OCI-M2 (cell line): Measurements from ENCODE around the gene PRSS53.
A peak's percentile ranks its signal among the peaks of the same experiment; 100 is the strongest.

Source experiments
- DNase-seq: peaks from one replicate; lab custom pipeline; 2025; ENCODE audit not compliant: unreplicated experiment; lab: John Stamatoyannopoulos, UW

Gene PRSS53

DNA sequence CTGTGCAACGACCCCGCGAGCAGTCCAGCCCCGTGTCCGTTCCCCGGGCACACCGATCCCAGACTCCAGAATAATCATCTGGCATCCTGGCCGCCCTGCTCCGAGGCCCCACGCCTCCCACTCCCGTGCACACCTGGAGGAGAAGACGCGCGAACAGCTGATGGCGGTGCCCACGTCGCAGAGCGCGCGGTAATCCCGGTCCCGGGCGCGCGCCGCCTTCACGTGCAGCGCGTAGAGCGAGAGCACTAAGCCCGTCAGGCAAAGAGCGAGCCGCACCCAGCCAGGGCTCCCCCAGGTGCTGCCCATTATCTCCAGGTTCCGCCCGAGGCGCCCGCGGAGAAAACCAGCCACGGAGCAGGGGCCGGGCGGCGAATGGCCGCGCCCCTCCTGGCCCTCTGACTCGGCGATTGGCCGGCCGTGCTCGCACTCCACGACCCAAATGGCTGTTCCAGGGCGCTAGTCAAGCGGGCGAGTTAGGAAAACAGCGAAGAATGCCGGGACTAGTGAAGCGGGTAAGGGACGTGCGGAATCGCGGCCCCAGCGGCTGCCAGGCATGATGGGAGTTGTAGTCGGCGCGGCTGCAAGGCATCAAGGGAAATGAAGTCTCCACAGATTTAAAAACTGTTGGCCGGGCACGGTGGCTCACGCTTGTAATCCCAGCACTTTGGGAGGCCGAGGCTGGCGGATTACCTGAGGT lies 5.8 kb upstream of the PRSS53 start, which contains the start of gene VKORC1:
Gene VKORC1 (minus strand): TSS at position 374 of the 697 bp plus-strand sequence. CDS start 68 bp downstream, at position 306.
- peak; percentile 65 for DNase-seq

DNA sequence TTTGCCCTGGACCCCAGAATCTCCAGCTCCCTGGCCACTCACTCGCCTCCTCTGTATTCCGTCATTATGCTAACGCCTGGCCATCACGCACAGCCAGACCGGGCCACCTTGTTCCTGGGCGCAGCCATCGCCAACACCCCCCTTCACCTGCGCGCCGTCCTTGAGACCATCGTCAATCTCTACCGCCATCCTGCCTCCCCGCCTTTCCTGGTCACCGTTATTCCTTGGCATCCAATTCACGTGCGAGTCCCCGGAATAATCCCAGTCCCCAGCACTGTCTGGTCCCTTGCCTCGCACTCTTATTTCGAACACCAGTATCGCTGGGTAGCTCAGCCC lies 5.3 kb upstream of the PRSS53 start:
- no peak for DNase-seq

DNA sequence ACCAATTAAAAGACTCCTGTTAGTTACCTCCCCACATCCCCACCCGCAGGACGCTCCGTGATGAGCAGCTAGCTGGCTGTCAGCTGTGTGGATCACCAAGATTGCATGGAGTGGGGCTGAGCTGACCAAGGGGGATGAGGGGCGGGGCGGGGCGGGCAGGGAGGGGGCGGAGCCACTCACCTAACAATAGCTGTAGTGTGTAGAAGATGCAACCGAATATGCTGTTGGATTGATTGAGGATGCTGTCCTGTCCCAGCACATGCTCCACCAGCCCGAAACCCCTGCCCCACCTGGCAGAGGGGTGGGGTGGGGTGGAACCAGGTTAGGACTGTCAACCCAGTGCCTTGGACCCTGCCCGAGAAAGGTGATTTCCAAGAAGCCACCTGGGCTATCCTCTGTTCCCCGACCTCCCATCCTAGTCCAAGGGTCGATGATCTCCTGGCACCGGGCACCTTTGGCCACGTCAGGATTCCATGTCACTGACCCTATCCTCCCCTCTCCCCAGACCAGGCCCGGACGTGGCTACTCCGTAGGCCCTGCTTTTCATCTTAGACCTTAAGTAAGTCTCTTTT lies 4.5 kb upstream of the PRSS53 start:
- no peak for DNase-seq

DNA sequence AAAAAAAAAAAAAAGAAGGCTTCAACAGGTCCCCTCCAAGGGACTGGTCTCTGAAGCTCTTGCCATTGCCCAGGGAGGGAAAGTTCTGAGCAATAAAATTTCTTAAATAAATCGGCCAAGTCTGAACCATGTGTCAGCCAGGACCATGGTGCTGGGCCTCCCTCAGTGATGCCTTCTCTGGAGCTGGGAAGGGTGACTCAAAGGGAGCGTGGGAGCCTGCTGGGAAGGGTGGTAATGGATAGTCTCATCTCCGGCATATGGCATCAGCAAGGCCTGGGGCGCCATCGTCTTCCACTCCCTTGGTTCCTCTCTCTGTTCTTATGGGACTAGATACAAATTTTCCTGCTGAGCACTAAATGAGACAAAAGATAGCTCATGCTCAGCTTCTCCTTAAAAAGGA lies 3.6 kb upstream of the PRSS53 start:
- DNase-seq = no peak

DNA sequence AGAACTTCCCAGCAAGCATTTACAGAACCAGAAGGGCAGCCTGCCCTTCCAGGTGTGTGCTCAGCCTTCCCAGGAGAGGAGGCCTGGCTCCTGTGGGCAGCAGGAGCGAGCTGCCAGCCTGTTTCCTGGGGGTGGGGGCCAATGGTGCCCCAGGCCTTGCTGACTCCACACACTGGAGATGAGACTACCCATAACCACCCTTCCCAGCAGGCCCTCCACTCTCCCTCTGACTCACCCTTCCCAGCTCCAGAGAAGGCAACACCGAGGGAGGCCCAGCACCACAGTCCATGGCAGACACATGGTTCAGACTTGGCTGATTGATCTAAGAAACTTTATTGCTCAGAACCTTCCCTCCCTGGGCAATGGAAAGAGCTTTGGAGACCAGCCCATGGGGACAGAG lies 1.8 kb upstream of the PRSS53 start:
- no peak for DNase-seq

DNA sequence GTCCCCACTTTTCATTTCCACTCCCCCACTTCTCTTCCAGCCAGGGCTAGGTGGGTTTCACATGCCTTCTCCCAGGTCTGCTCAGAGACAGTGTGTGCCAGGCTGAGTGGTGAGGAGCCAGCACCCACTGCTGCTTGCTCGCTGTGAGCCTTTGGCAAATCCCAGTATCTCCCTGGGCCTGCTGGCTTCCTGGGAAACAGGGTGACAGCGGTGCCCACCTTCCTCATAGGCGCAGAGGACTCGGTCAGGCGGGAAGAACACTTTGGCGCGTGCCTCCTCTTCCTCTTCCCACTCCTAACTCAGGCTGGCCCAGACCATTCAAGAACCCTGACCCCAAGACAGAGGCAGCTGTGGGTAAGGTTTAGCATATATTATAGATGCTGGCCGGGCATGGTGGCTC lies 456 bp upstream of the PRSS53 start:
- no peak for DNase-seq

DNA sequence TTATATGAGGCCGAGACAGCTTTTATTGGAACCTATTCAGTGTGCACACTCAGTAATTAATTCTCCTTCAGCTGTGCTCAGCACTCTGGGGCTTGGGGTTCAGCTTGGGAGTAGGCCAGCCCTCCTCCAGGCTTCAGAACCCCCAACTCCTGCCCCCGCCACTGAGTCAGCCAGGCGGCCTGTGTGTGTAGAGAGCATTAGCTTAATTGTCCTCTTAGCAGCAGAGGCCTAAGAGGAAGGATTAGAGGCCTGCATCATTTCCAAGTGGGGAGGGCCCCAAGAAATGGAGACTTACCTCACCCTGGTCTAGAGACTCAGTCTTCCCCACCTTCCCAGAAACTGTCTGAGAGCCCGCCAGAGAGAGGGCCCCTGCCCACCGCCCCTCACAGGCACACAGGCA lies 772 bp downstream of the PRSS53 start:
- DNase-seq = no peak

DNA sequence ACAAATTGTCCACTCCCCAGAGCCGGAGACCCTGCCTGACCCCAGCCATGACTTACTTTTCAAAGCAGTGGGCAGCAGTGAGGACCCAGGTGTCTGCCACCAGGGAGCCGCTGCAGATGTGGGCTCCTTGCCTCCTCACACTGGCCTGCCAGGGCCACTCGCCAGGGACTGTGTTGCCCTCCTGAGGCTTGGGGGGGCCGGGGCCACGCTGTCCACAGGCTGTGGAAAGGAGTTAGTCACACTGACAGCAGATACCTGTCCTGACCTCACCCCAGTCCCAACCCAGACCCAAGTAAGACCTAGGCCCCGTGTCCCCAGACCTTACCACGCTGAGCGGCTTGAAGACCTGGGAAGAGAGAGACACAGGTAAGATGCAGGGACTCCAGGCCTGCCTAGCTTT lies 1.3 kb downstream of the PRSS53 start:
- DNase-seq = no peak

DNA sequence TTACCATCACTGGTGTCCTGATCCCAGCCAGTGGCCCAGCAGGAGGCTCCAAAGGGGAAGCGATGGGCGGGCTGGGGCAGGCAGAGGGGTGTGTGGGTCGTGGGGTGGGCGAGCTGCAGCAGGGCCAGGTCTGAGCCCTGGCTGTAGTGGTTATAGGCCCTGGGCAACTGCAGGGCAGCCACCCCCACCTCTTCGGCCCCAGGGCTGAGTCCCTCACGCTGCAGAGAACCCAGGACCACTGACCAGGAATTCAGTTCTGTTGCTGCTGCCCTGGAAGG lies 2.2 kb downstream of the PRSS53 start:
- no peak for DNase-seq

DNA sequence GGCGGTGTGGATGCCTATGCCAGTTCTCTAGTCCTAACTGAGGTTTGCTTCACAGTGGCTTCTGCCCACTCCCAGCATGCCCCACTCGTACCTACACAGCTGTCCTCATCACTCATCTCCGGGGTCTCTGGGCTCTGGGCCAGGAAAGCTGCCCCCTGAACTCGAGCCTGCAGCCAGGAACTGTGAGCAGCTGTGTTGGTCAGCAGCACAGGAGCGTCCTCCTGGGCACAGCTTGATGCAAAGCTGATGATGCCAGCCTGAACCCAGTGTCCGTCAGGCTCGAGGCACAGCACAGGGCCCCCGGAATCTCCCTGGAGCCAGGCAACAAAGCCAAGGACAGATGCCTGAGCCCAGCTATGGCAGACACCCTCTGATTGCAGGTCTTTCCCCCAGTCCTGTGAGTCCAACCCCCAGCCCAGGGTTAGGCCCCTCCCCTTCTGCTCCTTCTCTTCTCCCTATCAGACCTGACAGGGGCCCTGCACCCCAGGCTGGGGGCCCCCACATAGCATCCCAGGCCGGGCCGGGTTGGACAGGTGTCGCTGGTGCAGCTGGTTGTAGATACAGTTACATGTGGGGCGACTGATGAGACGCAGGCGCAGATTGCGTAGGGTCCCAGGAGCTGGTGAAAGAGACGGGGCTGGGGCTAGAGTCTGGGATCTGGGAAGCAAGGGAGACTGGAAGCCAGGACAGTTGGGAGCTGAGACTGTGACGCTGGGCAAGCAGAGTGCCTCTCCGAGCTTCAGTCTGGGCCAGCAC lies 2.7 kb downstream of the PRSS53 start:
- DNase-seq = no peak

DNA sequence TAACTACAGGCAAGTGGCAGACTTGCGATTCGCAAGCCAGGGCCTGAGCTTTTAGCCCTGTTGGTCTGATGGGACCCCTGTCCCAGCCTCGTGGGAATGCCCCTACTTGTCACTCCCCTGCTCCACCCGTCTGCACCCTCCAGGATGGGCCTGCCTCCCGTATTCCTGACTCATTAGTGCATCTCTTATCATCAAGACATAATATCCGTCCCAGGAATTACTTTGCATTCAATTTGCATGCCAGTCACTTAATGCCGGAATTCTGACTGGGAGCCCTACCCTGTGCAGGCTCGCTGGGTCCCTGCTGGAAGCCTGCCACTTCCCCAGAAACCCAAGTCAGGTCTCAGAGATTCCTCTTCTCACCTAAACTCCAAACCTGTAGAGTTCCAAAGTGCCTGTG lies 3.3 kb downstream of the PRSS53 start:
- DNase-seq = no peak

DNA sequence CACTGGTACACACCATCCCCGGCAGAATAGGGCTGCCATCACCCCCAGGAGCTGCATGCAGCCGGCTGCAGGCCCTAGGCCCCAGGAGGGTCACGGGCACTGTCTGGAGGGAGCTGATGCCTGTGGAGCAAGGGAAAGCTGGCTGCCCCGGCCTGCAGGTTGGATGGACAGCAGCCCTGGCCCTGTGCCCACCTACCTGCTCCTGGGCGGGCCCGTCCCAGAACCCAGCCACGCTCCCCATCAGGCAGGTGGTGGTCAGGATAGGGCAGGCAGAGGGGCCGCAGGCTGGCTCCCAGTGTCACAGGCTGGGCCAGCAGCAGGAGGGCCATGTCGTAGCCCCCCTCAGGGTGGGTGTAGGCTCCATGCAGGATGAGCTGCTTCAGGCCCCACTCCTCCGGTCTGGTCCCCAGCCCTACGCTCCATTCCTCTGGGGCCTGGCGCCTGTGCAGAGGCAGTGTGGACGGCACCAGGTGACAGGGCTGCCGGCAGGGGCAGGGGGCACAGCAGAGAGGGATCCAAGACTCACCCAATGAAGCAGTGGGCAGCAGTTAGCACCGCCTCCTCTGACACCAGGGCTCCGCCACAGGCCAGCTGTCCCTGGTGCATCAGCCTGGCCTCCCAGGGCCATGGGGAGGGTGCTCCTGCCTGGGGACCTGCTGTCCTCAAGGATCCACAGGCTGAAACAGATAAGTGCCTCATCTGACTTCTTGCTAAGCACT lies 4.0 kb downstream of the PRSS53 start:
- DNase-seq = no peak

DNA sequence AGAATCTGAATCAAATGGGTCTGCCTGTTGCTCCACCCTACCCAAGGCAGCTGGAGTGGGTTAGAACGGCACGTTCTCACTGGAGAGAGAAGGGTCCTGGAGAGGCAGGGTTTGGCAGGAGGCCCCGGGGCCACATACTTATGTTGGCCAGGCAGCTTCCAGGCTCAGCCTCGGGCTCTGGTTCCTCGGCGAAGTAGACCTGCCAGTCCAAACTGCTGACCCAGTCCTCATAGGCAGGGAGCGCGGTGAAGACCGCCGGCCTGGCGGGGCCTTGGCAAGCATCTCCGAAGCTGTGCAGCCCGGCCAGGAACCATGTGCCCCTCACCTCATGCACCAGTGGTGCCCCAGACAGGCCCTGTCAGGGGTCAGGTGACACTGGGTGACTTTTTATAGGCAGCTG lies 4.8 kb downstream of the PRSS53 start:
- no peak for DNase-seq

DNA sequence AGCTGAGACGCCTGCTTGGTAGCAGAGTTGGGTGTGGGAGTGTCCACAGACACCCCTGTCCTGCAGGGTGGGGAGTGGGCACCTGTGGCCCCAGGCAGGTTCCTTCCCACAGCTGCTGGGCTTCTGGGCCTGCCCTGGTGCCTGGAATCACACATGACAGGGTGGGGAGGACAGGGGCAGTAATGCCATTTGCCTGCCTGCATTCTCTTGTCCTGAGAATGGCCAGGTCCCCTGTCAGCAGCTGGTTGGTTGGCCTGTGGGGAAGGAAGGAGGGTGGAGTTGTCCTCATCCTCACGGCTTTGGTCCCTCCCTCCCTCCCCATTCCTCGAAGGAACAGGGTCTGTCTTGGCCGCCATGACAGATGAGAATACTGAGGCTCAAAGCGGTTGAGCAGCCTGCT lies 5.2 kb downstream of the PRSS53 start:
- no peak for DNase-seq

DNA sequence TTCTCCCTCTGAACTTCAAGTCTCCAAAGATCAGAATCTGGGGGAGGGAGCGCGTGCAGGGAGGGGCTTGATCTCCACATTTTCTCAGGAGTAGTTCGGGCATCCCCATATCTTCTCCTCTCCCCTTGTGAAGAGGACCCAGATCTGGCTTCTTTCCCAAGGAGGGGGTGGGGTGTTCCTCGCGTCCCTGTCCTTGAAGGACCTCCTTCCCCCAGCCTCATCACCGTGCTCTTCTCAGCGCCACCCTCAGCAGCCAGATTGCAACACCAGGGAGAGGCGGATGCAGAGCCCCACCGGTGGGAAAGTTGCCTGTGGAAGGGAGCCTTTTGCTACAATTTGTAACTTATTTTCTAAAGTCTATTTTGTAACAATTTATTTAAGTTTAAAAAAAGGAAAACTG lies 5.7 kb downstream of the PRSS53 start:
- no peak for DNase-seq

DNA sequence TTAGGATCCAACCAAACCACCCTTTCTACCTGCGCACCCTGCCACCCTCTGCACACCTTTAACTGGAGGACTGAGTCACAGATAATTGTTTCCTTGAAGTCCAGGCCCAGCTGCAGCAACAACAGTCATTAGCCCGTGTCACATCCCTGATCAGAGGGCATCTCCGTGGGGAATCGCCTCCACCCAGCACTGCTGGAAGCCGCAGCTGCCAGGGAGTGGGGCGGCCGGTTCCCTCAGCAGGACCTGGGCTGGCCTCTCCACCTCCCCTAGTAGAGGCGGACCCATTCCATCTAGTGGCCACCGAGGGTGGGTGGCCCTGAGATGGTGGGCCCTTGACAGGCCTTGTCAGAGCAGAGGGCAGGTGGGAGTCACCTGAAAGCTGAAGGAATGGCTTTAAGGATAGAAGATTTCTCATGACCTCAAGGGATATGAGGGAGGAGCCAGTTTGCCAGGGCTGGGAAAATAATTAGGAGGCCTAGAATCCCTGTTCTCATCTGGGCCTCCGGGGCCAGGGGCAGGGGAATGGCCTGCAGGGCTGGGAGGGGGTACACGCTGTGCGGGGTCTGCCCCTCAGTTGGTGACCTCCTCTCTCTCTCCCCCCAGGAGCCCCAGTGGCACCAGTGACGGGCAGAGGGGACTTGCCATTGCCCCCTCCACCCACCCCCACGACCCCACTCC lies 6.2 kb downstream of the PRSS53 start:
- no peak for DNase-seq

DNA sequence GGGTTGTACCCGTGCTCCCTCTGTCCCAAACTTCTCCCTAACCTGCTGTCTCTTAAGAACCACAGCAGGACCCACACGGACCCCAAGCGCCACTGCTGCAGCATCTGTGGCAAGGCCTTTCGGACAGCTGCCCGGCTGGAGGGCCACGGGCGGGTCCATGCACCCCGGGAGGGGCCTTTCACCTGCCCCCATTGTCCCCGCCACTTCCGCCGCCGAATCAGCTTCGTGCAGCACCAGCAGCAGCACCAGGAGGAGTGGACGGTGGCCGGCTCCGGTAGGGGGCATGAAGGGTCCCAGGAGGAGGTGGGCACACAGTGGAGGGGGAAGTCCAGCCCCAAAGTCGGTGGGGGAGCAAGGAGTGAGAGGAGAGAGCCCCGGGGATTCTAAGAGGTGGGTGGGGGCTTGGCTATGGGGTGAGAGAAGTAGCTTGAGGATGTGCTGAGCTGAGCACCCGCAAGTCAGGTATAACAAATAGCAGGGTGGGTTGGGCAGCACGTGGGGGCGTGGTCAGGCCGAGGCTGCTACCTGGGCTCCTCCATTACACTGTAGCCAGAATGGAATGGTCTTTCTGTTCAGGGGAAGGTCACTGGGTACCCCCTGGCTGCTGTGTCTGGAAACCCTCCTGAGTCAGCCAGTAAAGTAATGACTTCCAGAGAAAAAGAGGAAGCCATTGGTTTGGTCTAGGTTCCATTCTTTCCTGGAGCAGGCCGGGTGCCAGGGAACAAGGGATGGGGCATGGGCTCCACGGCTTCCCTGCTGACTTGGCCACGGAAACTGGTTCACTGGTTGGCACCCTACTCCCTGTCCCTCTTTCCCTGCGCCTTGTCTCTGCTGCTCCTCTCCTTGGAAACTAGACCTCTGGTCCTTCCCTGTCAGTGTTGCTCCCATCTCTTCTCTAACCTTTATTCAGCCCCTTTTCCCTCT lies 7.1 kb downstream of the PRSS53 start:
- no peak for DNase-seq

DNA sequence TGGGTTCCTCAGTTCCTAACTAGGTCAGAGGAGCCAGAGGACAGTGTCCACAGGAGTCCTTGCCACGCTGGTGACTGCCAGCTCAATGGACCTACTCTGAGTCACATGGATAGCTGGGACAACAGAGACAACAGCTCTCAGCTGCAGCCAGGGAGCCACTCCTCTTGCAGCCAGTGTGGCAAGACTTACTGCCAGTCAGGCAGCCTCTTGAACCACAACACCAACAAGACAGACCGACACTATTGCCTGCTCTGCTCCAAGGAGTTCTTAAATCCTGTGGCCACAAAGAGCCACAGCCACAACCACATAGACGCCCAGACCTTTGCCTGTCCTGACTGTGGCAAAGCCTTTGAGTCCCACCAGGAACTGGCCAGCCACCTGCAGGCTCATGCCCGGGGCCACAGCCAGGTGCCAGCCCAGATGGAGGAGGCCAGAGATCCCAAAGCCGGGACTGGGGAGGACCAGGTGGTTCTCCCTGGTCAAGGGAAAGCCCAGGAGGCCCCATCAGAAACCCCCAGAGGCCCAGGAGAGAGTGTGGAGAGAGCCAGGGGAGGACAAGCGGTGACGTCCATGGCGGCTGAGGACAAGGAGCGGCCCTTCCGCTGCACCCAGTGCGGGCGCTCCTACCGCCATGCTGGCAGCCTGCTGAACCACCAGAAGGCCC lies 7.9 kb downstream of the PRSS53 start:
- no peak for DNase-seq

DNA sequence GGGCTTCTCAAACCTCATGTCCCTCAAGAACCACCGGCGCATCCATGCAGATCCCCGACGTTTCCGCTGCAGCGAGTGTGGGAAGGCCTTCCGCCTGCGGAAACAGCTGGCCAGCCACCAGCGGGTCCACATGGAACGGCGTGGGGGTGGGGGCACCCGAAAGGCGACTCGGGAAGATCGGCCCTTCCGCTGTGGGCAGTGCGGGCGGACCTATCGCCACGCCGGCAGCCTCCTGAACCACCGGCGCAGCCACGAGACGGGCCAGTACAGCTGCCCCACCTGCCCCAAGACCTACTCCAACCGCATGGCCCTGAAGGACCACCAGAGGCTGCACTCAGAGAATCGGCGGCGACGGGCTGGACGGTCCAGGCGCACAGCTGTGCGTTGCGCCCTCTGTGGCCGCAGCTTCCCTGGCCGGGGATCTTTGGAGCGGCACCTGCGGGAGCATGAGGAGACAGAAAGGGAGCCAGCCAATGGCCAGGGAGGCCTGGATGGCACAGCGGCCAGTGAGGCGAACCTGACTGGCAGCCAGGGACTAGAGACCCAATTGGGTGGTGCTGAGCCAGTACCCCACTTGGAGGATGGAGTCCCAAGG lies 8.6 kb downstream of the PRSS53 start:
- no peak for DNase-seq
